ENCODE data around the gene DPYD. TPM values are rescaled to one million over a fixed set of nuclear protein-coding genes. Genes with fewer than 3 reads are reported as not detected.
A peak's percentile ranks its signal among the peaks of the same experiment; 100 is the strongest.

DPYD gene
- total RNA-seq, 1 donor = 81.4 TPM

DNA sequence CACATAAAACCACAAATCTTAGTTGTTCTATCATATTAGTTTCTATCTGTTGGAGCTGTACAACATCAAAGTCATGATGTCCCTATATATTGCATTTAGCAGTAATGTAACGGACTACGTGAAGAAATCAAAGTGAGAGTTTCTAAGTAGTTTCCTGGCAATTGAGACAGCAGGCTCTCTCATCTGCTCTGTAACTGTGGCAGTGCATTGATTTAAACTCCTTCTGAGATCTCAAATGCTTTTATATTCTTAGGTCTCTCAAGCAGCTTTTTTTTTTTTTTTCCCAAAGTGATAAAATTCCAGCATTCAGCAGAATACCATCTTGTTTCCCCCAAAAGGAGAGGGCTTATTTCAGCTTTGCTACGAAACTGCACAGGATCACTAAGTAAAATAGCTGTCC, 719.2 kb downstream of the DPYD start:
- H3K4me2 ChIP-seq (ENCODE audit: insufficient read depth, low read length) = no peak overlapping the region
- no peaks in the 10 kb centered on the region for H3K27me3 ChIP-seq (ENCODE audit: insufficient read depth, low read length)
- no peaks in the 10 kb centered on the region for H4K20me1 ChIP-seq (ENCODE audit: insufficient read depth, low read length)
- no peak overlapping the region for H3K27ac ChIP-seq (ENCODE audit: low read depth, low read length)
- H3K79me2 ChIP-seq (ENCODE audit: insufficient read depth, low read length) = no peaks in the 10 kb centered on the region
- H3K36me3 ChIP-seq (ENCODE audit: insufficient read depth, low read length) = no peaks in the 10 kb centered on the region
- H3K9me3 ChIP-seq (ENCODE audit: low read depth, low read length) = no peaks in the 10 kb centered on the region
- DNase-seq (ENCODE audit: insufficient read length, low spot score, missing footprints) = no peak
- TF ChIP-seq, protein P1, sequence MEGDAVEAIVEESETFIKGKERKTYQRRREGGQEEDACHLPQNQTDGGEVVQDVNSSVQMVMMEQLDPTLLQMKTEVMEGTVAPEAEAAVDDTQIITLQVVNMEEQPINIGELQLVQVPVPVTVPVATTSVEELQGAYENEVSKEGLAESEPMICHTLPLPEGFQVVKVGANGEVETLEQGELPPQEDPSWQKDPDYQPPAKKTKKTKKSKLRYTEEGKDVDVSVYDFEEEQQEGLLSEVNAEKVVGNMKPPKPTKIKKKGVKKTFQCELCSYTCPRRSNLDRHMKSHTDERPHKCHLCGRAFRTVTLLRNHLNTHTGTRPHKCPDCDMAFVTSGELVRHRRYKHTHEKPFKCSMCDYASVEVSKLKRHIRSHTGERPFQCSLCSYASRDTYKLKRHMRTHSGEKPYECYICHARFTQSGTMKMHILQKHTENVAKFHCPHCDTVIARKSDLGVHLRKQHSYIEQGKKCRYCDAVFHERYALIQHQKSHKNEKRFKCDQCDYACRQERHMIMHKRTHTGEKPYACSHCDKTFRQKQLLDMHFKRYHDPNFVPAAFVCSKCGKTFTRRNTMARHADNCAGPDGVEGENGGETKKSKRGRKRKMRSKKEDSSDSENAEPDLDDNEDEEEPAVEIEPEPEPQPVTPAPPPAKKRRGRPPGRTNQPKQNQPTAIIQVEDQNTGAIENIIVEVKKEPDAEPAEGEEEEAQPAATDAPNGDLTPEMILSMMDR (IDR thresholded peaks at IDR 0.05; ENCODE audit: extremely low read depth, low read depth, low read length) = no peak
- no peak overlapping the region for H3K4me3 ChIP-seq (ENCODE audit: insufficient read depth, low read length)
- no peak overlapping the region for H2AFZ ChIP-seq (ENCODE audit: low read length)
- peaks cover 4% of the 10 kb centered on the region for H3K4me1 ChIP-seq (ENCODE audit: insufficient read depth, low read length)

DNA sequence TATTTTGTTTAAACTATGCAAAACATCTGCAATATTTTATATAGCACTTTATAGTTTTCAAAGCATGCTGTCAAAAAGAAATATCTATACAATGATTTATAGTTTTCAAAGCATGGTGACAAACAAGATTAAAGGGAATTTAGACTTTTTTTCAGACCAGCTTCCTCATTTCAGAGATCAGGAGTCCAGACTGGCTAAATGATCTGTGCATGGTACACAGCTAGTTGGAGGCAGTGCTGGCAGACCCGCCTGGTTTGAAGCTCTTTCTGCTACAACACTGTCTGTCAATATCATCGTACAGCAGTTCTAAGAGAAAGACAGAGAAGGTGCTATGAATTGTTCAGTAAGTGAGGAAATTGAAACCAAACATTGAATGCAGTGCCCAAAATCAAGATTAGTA, 720.2 kb downstream of the DPYD start:
- no peaks in the 10 kb centered on the region for H3K9me3 ChIP-seq (ENCODE audit: low read depth, low read length)
- no peak overlapping the region for H2AFZ ChIP-seq (ENCODE audit: low read length)
- peaks cover 4% of the 10 kb centered on the region for H3K4me1 ChIP-seq (ENCODE audit: insufficient read depth, low read length)
- TF ChIP-seq, protein P1 (IDR thresholded peaks at IDR 0.05; ENCODE audit: extremely low read depth, low read depth, low read length) = no peak
- no peak overlapping the region for H3K27ac ChIP-seq (ENCODE audit: low read depth, low read length)
- H3K36me3 ChIP-seq (ENCODE audit: insufficient read depth, low read length) = no peaks in the 10 kb centered on the region
- DNase-seq (ENCODE audit: insufficient read length, low spot score, missing footprints) = no peak
- H4K20me1 ChIP-seq (ENCODE audit: insufficient read depth, low read length) = no peaks in the 10 kb centered on the region
- no peak overlapping the region for H3K4me2 ChIP-seq (ENCODE audit: insufficient read depth, low read length)
- H3K27me3 ChIP-seq (ENCODE audit: insufficient read depth, low read length) = no peaks in the 10 kb centered on the region
- no peak overlapping the region for H3K4me3 ChIP-seq (ENCODE audit: insufficient read depth, low read length)
- H3K79me2 ChIP-seq (ENCODE audit: insufficient read depth, low read length) = no peaks in the 10 kb centered on the region

DNA sequence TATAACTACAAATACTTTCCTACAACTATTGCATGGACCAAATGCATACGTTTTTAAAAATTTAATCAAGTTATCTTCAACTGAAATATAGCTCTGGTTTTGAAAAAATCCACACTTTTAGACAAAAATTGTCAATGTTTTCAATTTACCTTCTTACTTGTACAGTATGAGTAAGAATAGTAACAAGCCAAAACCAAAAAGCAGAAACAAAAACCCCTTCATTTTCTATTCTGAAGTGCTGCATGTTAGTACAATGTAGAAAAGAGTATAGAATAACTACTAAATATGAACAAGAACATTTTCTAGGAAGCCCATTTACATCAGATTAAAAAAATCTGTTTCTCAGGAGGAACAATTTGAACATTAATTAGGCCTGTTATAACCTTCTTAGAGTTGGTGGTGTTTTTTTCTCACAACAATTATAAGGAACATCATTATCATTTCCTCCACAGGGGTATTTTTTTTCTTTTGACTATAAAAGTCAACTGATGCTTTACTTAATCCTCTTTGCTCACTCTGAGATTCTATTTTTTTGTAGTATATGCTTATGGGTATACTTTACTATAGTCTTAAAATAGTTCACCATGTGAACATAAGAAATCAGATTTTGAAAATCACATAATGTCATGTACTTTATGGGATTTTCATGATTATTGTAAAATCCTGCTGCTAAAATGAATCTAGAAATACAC, 723.9 kb downstream of the DPYD start:
- TF ChIP-seq, protein P1 (IDR thresholded peaks at IDR 0.05; ENCODE audit: extremely low read depth, low read depth, low read length) = no peak
- H3K27me3 ChIP-seq (ENCODE audit: insufficient read depth, low read length) = no peaks in the 10 kb centered on the region
- H3K36me3 ChIP-seq (ENCODE audit: insufficient read depth, low read length) = no peaks in the 10 kb centered on the region
- H3K27ac ChIP-seq (ENCODE audit: low read depth, low read length) = no peak overlapping the region
- H3K4me1 ChIP-seq (ENCODE audit: insufficient read depth, low read length) = peaks cover 10% of the 10 kb centered on the region
- DNase-seq (ENCODE audit: insufficient read length, low spot score, missing footprints) = no peak
- no peaks in the 10 kb centered on the region for H3K9me3 ChIP-seq (ENCODE audit: low read depth, low read length)
- no peaks in the 10 kb centered on the region for H4K20me1 ChIP-seq (ENCODE audit: insufficient read depth, low read length)
- no peak overlapping the region for H3K4me3 ChIP-seq (ENCODE audit: insufficient read depth, low read length)
- no peaks in the 10 kb centered on the region for H3K79me2 ChIP-seq (ENCODE audit: insufficient read depth, low read length)
- H2AFZ ChIP-seq (ENCODE audit: low read length) = no peak overlapping the region
- no peak overlapping the region for H3K4me2 ChIP-seq (ENCODE audit: insufficient read depth, low read length)

DNA sequence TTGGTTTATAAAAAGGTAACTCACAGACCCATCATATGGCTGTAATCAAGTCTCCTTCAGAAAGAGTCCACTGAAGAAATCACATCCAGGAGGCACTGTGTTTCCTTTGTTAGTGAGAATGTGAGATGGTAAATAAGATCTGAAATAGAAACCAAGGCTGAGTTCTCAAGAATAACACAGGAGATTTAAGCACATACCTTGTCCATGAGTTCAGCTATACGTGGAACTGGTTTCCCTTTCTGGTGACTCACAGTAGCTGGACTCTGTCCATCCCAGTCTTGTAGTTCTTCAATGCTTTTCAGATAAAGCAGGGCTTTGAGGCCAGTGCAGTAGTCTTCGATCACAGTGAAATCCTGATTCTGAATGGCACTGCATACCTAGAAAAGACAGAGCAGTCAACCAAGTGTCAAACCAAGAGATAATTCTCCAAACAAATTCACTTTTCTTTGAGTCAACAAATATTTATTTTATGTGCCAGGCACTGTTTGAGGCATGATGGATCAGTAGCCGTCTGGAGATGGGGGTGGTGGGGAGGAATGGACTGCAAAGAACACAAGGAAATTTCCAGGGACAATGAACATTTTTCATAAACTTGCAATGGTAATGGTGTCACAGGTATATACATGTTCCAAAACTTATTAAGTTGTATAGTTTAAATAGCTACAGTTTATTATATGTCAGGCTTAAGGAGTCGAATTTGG, 727.8 kb downstream of the DPYD start:
- TF ChIP-seq, protein P1 (IDR thresholded peaks at IDR 0.05; ENCODE audit: extremely low read depth, low read depth, low read length) = peak; percentile 21
- Histone ChIP-seq H2AFZ (ENCODE audit: low read length) (peak overlapping the region; percentile 39), H3K36me3 (ENCODE audit: insufficient read depth, low read length) (no peaks in the 10 kb centered on the region), H3K9me3 (ENCODE audit: low read depth, low read length) (no peaks in the 10 kb centered on the region), H3K27me3 (ENCODE audit: insufficient read depth, low read length) (no peaks in the 10 kb centered on the region), H3K27ac (ENCODE audit: low read depth, low read length) (peak overlapping the region; percentile 63), H3K79me2 (ENCODE audit: insufficient read depth, low read length) (no peaks in the 10 kb centered on the region), H3K4me1 (ENCODE audit: insufficient read depth, low read length) (peaks cover 14% of the 10 kb centered on the region), H4K20me1 (ENCODE audit: insufficient read depth, low read length) (no peaks in the 10 kb centered on the region), H3K4me2 (ENCODE audit: insufficient read depth, low read length) (peak overlapping the region; percentile 63), H3K4me3 (ENCODE audit: insufficient read depth, low read length) (peak overlapping the region; percentile 22)
- DNase-seq (ENCODE audit: insufficient read length, low spot score, missing footprints) = peak; percentile 38
